GM10266 (cell line): ENCODE results near the gene TLCD5.

Experiments used
- DNase-seq: peaks from one replicate; pipeline ENCODE4 v3.0.0; 2012; ENCODE audit errors: extremely low spot score
- CTCF ChIP-seq: IDR thresholded peaks from 2 replicates; pipeline ENCODE4 v1.5.1; 2012; ENCODE audit warnings: mild to moderate bottlenecking, low read depth; ENCODE audit not compliant: control insufficient read depth, insufficient read depth; ENCODE audit errors: missing control alignments

The TLCD5 gene

GRCh38 chr11:120288021-120288420, 37.1 kb upstream of the TLCD5 start:
- TF ChIP-seq CTCF: no peak

GRCh38 chr11:120289426-120289825, 35.7 kb upstream of the TLCD5 start:
- TF ChIP-seq CTCF: no peak
- no peak for DNase-seq

More at GRCh38 chr11:120288021-120288420, 37.1 kb upstream of the TLCD5 start:
- no peak for DNase-seq

- DNase-seq: no peak
- no peak for TF ChIP-seq CTCF
Measured at GRCh38 chr11:120290956-120291355, 34.1 kb upstream of the TLCD5 start.

GRCh38 chr11:120293038-120293800, 31.9 kb upstream of the TLCD5 start:
- DNase-seq: no peak
- no peak for TF ChIP-seq CTCF

- no peak for TF ChIP-seq CTCF
- no peak for DNase-seq
Measured at GRCh38 chr11:120294096-120294495, 31.0 kb upstream of the TLCD5 start.

GRCh38 chr11:120295099-120295498, 30.0 kb upstream of the TLCD5 start:
- DNase-seq: no peak
- TF ChIP-seq CTCF: no peak

DNA sequence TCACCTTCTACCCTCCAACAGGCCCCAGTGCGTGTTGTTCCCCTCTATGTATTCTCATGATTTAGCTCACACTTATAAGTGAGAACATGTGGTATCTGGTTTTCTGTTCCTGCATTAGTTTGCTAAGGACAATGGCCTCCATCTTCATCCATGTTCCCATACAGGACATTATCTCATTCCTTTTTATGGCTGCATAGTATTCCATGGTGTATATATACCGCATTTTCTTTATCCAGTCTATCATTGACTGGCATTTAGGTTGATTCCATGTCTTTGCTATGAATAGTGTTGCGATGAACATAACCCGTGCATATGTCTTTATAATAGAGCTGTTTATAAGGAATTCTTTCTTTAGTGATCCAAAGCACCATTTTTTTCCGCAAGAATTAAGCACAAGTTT, 28.5 kb upstream of the TLCD5 start:
- TF ChIP-seq CTCF: no peak
- no peak for DNase-seq
